ENCODE results near the gene PSORS1C2.

PSORS1C2 gene

GRCh38 chr6:31135710-31136109 is 3.2 kb downstream of the PSORS1C2 start:
- DNase-seq = no peak

GRCh38 chr6:31132806-31133205 is 6.1 kb downstream of the PSORS1C2 start:
- DNase-seq = no peak

DNA sequence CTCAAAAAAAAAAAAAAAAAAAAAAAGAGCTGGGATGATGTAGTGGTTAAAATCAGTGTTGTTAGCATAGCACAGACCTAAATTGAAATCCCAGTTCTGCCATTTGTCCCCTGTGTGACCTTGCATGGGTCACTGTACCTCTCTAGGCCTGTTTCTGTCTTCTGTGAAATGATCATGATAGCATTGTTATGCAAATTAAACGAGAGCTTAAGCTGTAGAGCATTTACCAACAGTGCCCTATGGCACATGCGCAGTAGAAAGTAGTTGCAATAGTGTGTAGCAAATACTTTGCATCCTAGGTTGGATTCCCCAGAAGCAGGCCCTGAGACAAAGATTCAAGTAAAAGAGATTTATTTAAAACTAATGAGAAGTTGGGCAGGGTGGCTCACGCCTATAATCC is 7.3 kb downstream of the PSORS1C2 start:
- no peak for DNase-seq

DNA sequence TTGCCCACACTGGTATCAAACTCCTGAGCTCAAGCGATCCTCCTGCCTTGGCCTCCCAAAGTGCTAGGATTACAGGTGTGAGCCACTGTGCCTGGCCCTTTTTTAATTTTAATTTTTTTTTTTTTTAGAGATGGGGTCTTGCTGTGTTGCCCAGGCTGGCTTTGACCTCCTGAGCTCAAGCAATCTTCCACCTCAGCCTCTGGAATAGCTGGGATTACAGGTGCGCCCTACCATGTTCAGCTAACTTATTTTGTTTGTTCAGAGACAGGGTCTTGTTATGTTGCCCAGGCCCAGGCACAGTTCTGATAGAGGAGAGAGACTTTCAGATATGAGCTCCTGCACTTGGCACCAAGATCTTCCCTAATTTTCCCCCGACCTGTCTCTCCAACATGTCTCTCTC is 8.1 kb downstream of the PSORS1C2 start:
- DNase-seq = no peak

DNA sequence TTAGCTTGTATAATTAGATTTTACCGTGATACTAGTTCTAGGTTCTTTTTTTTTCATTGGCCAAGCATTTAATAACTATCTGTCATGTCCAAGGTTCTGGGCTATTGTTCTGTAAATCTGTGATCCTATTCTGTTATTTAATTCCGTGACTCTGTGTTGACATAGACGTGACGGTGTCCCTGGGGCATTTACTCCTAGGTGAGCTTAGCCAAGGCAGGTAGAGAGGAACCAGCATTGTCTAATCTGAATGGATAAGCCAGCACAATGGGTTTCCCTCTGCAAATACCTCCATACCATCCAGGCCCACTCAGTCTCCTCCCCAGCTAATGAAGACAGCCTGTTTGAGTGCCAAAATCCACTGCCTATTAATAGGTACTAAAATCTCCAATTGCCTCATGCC is 9.7 kb downstream of the PSORS1C2 start:
- DNase-seq = no peak

DNA sequence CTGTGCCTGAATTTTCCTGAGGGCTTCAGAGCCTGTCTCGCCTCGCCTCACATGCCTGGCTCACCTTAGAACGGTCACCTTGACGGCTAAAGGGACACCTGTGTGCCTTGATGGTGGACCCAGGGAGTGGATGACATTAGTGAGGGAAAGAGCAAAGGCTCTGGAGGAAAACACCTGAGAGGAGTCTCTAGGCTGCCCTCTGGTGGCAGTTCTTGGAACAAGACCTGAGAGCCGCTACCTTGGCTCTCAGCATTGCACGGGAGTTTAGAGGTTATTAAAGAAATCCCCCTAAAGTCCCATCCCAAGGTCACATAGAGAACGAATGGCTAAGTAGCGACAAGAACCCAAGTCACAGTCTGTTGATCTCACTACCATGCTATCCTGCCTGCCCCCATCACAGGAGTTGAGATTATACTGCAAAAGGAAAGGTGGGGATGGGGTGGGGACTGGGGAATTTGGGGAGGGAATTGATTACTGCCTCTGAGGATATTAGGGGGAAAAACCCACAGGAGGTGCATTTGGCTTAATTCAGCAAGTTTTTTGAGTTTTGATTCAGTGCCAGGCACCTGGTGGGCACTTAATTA is 10.7 kb downstream of the PSORS1C2 start:
- DNase-seq = peak; percentile 28

DNA sequence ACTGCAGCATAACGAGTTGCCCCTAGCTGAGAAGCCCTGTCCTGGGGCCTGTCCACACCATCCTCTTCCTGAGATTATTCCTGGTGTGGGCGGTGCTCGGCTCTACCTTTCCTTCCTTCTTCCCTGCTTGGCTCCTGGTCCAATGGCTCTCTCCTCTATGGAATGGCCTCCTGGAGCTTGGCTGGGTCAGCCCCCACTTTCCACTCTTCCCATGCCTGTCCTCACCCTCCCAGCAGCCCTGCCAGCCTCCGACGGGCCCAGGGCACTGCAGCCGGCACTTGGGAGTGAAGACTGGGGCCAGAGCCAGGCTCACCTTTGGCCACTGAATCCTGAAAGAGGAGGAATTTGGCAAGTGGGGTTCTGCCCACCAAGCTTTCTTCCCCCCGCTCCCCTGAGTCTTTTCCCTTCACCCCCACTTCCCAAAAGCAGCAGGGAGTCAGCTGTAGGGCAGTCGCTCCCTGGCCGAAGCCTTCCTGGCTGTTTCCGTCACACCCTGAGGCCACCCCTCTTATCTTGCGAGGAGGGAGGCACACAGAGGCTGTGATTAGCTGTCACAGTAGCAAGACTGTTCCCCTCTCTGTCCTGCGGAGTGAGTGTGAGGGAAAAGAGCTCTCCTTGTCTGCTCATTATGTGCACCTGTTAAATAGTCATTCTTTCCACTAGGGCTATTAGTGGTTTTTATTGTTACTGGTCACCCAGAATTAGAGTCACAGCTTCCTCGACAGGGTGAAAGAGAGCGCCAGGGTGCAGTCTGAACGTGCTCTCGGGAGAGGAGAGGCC is 12.3 kb downstream of the PSORS1C2 start:
- no peak for DNase-seq

DNA sequence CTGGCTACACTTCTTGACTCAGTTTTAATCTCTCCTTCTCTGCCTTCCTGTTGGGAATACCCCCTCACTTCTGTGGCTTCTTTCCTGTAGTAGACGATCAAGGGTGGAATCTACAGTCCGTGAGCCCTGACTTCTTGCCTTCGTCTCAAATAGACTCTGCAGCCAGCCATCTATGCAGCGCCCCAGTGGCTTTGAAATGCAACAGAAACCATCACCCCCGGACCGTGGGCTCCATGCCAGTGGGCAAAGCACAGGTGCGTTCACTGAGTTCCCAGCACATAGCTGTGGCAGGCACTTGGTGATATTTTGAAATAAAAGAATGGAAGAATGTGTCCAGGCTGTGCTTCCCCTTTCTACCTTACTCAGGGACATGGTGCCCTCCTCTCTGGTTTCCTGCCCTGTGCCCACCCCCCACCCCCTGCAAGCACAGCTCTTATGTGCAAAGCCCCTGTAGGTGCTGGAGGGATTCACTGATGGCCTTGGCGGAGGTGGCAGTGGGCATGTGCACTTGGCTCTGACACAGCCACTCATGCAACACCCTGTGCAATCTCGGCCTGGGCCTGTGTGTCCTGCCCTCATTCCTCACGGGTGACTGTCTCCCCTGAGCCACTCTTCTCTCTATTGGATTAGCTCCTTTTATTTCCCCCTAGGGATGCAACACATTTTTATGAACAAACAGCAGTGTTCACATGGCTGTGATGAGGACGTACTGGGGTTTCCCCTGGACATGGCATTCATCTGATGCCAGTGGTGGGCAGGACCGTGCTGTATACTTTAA is 13.1 kb downstream of the PSORS1C2 start:
- peak; percentile 68 for DNase-seq

GRCh38 chr6:31125162-31125561 is 13.7 kb downstream of the PSORS1C2 start:
- DNase-seq = no peak

DNA sequence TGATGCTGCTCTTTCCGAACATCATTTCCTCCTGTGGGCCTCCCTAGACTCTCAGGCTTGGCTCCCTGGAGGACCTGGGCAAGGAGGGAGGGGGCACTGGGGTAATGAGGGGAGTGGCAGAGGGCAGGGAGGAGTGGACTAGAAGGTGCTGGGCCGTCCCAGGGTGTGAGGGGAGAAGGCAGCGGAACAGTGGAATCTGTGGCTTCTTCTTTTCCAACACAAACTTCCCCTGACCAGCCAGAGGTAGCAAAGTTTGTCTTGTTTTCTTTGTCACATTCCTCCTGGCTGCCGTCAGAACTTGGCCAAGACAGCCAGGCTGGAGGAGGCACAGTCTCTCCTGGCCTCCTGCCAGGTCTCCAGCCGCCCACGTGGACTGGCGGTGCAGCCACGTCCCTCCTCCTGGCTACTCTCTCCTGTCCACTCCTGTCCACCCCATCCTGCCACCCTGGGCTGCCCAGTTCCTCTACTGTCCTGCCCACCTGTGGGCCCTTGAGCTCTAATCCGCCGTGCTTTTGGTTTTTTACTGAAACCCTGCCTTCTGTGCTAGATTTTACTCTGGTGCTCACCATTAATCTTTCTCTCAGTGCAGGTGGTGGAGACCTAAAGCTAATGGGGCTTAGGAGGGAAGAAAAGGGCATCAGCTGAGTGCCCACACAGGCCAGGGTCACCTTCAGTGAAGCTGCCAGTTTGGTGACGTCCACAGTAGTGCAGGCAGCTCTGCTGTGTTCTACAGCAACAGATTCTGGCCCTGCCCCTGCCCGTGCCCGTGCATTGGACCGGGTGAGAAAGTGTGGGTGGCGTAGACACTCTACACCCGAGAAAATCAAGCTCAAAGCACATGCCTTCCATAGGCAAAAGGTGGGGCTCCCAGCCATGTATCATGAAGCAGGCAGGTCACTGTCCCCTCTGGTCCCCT is 15.8 kb downstream of the PSORS1C2 start:
- DNase-seq = peak; percentile 50

DNA sequence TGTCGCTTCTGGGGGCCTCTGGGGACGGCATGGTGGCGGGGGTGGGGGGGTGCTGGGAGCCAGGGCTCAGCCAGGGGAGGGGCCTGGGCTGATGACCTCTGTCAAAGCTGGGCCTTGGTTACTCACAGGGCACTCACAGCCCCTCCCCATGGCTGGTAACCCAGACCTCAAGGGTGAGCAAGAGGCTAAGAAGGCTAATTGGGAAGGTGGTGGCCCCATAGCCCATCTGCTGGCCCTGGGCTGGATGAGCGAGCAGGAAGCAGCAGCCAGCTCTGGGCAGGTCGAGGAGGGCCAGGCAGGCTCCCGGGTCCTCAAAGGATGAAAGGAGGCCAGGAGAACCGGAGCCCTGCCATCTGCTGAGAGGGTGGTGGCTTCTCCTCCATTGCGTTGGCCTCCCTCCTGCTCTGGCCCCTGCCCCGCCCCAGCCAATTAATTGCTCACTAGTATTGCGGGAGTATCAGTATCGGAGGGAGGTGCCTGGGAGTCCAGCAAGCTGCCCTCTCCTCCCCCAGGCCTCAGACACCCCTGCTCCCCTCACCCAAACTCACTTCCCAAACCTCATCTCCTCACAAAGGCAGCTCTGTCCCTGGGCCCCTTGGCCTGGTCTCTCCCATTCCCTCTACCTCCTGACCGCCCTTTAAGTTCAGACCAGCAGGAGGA is 17.6 kb downstream of the PSORS1C2 start:
- no peak for DNase-seq

DNA sequence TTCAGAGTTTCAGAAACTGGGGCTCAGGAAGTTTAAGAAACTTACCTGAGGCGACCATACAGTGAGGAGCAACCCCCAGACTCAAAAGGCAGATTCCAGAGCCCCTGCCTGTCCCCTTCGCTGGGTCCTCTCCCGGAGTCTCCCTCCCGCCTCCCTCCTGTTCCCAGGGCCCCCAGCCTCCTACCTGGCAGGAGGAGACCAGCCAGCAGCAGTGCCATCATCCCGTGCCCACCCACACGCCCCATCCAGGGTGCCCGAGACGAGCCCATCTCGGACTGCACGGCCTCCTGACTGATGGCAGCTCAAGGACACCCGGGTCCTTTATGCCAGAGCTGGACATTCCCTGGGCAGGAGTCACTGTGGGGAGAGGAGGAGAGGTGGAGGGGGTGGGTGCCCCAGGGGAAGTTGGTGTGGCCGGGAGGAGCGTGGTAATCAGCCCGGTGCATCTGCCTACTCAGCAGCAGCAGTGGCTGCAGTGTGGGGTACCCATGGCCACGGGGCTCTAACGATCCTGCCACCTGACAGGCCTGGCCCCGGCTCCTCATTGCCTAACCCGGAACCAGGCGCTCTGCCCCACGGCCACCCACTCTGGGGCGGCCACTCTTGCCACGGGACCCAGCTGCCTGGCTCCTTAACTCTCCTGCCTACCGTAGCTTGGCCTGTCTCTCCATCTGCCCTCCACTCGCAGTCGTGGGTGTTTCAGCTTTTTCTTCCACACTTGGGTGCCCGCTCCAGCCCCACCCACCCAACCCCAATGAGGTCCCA is 18.5 kb downstream of the PSORS1C2 start, which contains the start of gene CDSN:
CDSN (minus strand) TSS at position 296 of the 765 bp plus-strand sequence; CDS start at position 269, 27 bp downstream.
- DNase-seq = no peak

GRCh38 chr6:31118178-31118577 is 20.7 kb downstream of the PSORS1C2 start:
- DNase-seq = no peak

DNA sequence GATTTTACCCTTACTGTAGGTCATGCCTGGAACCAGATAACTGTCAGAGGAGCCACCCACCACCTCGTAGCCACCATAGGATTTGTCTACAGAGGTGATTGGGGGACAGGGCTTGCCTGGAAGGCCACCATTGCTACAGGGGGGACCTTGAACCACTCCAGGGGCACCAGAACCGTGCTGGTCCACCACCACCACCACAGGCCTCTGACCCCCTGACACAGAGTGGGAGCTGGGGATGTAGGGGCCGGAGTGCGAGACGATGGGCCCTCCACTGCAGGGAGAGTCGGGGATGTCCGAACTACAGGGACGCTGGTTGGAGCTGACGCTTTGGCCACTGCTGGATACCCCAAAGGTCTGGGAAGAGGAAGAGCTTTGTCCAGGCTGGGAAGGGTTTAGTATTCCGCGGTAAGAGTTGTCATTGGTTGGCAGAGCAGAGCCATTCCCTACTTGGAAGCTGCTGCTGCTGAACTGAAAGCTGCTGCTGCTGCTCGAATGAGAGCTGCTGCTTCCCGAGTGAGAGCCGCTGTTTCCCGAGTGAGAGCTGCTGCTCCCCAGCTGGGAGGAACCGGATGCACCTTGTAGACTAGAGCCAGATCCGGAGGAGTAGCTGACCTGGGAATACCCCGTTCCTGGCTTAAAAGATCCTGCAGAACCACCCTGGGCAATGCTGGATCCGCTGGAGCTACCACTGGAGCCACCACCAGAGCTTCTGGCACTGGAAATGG is 22.0 kb downstream of the PSORS1C2 start:
- peak; percentile 17 for DNase-seq

DNA sequence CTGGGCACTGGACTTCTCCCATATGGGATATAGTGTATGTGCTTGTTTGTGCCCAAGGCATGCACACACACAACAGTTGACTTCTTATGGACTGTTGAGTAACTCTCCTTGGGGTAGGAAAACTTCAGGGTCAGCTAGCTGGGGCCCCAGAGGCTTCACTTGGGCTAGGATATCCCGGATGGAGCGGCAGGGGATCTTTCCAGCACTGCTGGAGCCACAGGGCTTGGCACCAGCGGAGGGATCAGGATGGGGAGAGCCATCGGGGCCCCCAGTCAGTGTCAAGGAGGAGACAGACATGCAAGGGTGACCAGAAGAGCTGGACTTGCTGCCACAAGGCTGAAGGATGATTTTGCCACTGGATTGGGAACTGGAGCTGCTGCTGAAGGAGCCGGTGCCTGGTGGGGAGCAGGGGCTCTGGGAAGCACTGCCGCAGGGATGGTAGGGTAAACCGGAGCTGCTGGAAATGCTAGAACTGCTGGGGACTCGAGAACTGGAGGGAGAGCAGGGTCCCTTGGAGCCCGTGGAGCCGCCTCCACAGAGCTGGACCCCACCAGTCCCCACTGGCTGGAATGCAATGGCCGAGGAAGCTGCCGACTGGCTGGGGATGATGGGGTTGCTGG is 22.8 kb downstream of the PSORS1C2 start:
- no peak for DNase-seq

GRCh38 chr6:31114970-31115849 is 23.7 kb downstream of the PSORS1C2 start:
- DNase-seq = peak; percentile 74

DNA sequence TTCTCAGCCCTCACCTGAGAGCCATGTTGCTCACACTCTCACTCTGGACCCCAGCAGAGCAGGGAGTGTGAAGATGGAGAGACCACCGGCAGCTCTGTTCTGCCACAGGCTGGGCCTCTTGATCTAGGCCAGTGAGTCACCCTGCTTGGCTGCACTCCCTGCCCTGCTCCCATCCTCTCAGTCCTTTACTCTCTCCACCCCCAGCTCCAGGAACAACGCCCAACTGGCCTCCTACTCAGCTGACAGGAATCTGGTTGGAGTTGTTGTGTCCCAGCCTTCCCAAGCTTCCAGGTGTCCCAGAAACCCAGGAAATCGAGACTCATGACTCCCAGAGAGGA is 24.4 kb downstream of the PSORS1C2 start, which contains the start of gene PSORS1C1:
PSORS1C1 (plus strand) TSS at position 260 of the 338 bp plus-strand sequence. CDS start 14,833 bp downstream, outside the sequence.
- peak; percentile 97 for DNase-seq

GRCh38 chr6:31113861-31114540 is 24.9 kb downstream of the PSORS1C2 start:
- DNase-seq = peak; percentile 89

Measured in fibroblast of skin of abdomen (primary cell).